Measurements from ENCODE around the gene TP73.

TP73 gene

DNA sequence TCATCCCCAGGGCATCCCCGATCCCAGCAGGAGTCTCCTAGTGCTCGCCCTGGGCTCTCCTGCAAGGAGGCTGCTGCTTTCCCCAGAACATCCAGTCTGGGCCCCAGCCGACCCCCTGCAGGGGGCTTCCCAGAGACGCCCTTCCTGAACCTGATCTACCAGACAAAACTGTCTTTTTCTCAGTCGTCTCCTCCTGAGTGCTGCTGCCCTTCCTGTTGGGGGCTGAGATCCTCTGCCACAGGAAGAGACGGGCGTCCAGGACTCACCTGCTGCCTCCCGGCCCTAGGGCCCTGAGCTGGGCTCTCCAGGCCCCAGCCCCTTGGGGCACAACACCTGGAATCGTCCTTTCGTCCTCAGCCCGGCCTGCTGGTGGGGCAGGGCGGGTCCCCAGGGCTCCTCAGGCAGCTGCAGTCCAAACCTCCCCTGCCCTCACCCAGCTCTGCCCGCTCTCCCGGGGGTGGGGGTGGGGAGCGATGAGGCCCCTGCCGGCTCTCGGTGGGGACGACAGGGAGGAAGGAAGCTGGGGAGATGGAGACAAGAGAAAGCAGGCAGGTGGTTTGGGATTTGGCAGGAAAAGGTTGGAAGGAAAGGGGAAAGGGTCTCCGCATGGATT lies 36.9 kb downstream of the TP73 start:
- no peak for DNase-seq (ENCODE audit: low read depth in 2 of 2)

DNA sequence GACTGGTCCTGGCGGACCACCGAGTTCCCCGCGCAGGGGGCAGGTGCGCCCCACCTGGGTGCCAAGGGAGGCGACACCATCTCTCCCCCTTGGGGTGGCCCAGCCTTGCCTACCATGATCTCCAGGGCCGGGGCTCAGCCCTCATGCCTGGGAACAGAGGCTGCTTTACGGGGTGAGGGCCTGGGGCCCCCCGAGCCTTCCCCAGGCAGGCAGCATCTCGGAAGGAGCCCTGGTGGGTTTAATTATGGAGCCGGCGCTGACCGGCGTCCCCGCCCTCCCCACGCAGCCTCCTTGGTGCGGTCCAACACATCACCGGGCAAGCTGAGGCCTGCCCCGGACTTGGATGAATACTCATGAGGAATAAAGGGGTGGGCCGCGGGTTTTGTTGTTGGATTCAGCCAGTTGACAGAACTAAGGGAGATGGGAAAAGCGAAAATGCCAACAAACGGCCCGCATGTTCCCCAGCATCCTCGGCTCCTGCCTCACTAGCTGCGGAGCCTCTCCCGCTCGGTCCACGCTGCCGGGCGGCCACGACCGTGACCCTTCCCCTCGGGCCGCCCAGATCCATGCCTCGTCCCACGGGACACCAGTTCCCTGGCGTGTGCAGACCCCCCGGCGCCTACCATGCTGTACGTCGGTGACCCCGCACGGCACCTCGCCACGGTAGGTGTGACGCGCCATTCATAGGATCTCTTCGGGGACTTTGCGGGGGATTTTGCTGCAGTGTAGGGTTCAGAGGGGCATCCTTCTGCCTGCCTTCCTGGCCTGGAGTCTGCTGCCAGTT lies 38.2 kb downstream of the TP73 start:
- no peak for DNase-seq (ENCODE audit: low read depth in 2 of 2)

DNA sequence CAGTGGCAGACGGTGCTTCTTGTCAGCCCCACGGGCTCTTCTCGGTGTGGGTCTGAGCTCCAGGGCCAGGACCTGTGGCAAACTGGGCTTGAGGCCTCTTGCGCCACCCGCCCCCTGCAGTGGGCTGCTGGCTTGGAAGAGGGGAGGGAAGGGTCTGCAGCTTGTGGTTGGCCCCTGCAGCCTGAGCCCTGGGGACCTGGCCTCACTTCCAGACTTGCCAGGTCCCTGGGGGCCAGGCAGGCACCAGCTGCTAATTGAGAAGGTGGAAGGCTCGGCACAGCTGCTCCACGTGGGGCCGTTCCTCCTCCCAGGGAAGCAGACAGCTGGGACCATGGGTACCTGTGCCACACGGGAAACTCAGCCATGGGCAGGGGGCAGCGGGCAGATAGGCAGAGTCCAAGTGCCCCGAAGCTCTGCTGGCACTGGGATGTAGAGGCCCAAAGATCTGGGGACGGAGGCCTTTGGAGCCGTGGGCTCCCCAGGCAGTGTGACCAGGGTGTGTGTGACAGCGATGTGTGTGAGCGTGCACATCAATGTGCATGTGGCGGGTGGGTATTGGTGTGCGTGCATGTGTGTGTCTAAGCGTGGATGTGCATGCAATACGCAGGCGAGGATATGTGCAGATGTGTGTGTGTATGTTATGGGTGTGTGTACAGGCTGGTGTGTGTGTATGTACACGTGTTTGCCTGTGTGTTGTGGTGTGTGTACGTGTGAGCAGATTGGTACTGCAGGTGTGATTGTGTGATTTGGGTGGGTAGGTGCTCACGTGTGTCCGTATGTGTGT lies 39.3 kb downstream of the TP73 start:
- DNase-seq (ENCODE audit: low read depth in 2 of 2) = no peak

DNA sequence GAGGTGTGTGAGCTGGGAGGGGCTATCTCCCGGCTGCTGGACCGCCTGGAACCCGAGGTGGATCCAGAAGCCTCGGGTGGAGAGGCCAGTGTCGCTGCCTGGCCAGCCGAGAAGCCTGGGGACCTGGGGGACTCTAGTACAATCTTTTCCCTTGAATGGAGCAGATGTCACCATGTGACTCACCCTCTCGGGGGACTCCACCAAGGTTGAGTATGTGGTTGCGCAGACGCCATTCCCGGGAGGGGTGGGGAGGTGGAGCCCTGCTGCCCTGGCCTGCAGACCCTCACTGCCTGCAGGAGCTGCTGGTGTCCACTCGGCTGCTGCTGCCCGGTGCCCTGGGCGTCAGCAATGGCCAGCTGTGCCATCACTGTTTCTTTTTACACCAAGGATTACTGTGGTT lies 40.3 kb downstream of the TP73 start:
- DNase-seq (ENCODE audit: low read depth in 2 of 2) = no peak

DNA sequence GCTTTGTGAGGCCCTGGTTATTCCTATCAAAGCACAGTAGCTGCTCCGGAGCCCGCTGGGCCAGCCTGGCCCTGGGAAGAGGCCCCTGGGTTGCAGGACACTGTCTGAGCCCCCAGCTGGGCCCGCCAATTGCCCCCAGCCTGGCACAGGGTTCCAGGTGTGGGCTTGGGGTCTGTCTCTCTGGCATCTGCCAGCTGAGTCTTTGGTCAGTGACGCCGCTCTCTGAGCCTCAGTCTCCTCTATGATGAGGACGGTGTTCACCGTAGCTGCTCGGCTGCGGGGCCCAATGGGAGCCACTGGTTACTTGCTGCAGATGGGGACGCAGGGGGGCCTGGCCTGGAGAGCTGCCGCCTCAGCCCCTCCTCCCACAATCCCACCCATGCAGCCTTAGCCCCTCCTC lies 41.0 kb downstream of the TP73 start:
- DNase-seq (ENCODE audit: low read depth in 2 of 2) = no peak

DNA sequence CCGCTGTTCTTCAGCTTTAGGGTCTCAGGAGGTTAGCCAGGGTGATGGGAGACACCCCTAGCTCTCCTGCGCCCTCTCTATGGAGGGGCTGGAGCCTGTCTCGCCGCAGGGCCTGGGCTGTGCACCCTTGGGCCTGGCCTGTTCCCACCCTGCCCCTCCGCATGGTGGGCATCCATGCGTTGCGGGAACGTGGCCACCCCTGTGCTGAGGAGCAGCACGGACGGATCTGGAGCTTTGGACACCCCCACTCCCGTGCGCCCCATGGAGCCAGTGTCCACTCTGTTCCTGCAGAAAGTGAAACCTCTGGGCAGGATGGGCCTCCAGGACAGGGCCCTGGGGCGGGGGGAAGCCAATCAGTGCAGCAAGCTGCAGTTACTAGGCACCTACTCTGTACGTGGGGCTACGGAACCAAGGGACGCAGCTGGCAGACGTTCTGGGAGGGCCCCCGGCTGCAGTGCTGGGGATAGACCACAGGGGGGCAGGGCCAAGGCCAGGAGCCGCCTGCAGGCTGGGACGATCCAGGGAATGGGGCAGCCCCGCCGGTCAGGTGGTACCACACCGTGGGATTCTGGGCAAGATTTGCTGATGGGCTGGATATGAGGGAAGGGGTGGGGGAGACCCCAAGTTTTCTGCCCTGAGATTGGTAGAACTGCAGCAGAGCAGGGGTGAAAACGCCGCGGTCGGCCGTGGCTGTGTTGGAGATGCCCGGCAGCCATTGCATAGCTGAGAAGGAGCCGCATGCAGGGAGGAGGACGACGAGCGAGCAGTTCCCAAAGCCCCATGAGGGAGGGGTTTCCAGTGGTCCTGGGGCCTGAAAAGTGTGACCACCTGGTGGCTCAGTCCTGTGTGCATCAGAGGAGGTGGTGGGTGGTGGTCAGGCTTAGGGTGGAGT lies 43.3 kb downstream of the TP73 start:
- DNase-seq (ENCODE audit: low read depth in 2 of 2) = peak; percentile 11 to 23

DNA sequence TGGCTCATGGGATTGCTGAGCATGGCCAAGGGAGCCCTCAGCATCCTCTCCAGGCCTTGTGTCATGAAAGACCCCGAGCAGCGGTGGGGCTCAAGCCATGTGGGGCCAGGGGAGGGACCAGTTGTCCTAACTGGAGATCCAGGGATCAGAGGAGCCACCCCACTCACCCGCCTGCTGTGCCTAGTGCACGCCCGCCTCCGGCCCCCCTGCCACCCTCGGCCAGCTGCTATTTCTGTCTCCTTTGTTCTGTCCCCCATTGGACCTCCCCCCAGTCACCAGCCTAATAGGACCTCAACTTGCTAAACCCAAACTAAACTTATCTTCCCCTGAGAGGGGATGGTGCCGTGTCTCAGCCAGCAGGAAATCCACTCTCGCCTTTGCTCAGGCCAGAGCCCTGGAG lies 44.4 kb downstream of the TP73 start:
- no peak for DNase-seq (ENCODE audit: low read depth in 2 of 2)

DNA sequence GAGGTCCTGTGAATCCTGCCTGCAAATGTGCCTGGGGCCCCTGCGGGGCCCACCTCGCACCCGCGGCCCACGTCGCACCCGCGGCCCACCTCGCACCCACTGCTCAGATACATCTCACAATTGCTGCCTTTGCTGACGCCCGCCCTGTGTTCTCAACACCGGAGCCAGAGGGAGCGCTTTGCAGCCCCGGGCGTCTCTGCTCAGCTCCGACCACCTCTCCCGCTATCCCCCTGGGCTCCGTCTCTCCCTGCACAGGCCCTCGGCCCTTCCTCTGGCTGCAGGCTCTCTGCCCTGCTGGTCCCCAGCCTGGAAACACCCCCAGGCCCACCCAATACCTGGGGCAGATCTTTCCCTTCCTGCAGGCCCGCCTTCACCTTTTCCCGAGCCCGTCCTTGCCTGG lies 44.8 kb downstream of the TP73 start:
- no peak for DNase-seq (ENCODE audit: low read depth in 2 of 2)

DNA sequence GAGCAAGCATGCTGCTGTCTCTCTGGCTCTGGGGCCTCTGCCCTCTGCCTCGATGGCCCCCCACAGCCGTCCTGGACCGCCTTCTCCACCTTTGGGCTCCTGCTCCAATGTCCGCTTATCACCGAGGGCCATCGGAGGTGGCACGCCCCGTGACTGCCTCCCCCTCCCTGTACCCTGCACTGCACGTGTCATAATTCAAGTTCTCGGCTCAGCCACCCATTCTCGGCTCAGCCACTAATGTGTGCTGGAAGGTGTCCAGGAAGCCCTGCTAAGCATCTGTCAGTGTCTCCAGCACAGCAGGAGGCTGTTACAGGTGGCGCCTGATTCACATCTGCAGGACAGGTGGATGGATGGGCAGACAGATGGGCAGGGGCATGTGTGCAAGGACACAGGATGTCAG lies 45.5 kb downstream of the TP73 start:
- DNase-seq (ENCODE audit: low read depth in 2 of 2) = no peak

DNA sequence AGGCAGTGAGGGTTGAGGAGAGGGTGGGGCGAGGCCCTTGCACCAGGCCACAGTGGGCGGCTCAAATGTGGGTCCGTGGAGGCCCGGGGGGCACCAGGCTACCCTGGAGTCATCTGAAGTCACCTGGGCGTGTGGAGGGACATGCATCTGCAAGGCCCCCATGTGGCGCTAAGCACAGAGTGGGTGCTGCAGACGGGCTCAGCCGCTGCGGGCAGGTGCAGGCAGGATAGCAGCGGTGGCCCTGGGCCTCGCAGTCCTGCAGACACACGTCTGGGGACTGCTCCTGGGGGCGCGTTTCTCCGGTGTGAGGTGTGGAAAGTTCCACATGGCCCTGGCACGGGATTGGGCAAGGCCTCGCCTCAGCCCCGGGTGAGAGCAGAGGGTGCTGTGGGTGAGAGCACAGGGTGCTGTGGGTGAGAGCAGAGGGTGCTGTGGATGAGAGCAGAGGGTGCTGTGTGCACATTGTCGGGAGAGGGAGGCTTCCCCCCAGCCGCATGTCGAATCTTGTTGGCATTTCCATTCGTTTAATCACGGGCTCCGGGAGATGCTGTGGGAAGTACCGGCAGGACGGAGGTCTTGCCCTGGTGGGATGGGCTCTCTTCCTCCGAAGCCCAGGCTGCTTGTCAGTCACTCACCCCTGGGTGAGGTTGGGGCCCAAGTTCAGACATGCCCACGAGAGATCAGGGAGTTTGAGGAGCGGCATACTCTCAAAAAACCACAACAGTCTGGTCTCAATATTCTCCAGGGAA lies 46.5 kb downstream of the TP73 start:
- no peak for DNase-seq (ENCODE audit: low read depth in 2 of 2)

DNA sequence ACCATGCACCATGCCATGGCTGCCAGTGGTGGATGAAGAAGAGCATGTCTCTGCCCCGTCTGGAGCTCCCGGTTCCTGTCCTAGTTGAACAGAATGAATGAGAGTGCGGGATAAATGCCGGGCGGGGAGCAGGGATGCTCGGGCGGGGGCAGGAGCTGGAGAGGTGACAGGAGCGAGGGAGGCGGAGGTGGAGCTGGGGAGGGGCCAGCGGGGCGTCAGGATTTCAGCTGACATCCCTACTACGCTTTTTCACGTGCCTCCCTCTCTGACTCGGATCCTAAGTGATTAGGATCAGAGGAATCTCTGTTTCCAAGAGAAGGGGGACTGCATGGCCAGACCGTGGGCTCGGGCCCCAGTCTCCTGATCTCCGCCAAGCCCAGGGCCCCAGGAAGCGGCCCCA lies 47.3 kb downstream of the TP73 start:
- no peak for DNase-seq (ENCODE audit: low read depth in 2 of 2)

DNA sequence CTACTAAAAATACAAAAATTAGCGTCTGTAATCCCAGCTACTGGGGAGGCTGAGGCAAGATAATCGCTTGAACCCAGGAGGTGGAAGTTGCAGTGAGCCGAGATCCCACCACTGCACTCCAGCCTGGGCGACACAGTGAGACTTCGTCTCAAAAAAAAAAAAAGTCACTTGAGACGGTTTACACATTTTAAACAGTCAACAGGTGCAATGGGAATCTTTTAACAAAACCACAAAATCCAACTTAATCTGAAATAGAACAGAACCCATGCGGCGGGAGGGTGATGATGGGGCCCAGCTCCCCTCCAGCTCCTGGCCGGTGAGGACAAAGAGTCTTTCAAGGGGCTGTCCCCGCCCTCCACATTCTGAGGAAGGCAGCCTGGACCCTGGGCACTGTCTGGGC lies 48.3 kb downstream of the TP73 start:
- DNase-seq (ENCODE audit: low read depth in 2 of 2) = no peak

DNA sequence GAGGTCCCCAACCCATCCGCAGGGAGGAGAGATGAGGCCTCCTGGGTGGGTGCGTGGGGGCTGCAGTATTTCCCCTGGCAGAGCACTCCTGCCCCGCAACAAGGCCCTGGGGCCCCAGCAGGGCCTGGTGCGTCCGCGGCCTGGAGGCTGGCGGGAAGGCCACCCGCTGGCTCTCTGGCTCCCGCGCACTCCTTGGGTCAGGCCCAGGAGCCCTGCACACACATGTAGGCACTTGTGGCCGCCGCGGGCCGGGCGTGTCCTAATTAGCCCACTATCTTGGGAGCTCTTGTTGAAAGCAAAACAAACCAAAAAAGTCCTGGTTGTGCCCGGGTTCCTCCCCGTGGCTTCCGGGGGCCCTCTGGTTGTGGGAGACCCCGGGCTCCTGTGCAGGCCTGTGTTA lies 50.2 kb downstream of the TP73 start:
- no peak for DNase-seq (ENCODE audit: low read depth in 2 of 2)

DNA sequence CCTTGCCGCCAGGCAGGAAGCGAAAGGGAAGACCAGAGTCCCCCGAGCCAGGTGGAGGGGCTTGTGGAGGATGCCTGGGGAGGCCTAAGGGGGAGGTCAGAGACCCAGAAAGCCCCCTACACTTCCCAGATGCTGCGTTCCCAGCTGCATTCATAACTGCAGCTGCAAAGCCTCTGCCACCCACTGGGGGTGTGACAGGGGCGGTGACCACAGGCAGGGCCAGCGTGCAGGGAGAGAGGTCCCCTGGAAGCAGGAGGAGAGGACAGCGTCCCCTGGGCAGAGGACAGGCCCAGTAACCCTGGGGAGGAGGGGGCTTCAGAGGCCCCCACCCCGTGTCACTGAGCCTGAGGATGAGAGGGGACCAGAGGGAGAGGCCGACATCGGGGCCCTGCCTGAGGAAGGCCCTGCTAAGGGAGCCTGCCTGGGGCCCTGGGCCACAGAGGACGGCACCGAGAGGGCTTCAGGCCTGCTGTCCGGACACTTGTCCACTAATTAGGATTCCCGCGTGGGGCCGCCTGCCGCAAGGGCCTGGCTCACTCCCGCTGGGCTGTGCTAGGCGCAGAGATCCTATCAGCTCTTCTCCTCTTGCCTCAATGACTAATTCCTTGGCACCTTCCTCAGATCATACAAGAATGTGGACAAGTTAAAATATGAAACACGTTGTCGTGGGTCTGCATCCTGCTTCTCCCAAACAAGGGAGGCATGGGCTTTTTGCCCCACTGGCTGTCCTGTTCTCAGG lies 50.8 kb downstream of the TP73 start:
- no peak for DNase-seq (ENCODE audit: low read depth in 2 of 2)

DNA sequence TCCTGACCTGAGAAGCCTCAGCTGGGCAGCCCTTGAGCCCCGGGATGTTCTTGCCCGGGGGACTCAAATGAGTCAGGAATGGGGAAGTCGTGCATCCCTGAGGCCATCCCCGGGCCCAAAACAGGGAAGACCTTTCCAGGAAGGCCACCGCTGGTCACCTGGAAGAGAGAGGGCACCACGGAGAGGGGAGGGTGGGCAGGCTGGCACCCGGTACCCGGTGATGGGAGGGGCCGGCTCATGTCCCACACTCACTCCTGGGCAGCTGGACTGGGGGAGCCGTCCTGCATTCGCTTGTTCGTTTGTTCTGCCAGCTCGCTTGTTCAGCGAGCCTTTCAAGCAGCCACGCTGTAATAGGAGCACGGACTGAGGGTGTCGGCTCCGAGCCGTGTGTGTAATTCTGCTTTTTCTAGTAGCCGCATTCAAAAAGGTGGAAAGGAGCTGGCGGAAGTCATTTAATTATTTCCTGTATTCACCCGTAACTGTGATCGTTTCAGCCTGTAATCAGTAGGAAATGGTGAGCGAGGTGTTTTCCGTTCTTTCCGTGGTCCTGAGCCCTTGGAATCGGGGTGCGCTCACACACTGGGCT lies 51.6 kb downstream of the TP73 start:
- no peak for DNase-seq (ENCODE audit: low read depth in 2 of 2)

DNA sequence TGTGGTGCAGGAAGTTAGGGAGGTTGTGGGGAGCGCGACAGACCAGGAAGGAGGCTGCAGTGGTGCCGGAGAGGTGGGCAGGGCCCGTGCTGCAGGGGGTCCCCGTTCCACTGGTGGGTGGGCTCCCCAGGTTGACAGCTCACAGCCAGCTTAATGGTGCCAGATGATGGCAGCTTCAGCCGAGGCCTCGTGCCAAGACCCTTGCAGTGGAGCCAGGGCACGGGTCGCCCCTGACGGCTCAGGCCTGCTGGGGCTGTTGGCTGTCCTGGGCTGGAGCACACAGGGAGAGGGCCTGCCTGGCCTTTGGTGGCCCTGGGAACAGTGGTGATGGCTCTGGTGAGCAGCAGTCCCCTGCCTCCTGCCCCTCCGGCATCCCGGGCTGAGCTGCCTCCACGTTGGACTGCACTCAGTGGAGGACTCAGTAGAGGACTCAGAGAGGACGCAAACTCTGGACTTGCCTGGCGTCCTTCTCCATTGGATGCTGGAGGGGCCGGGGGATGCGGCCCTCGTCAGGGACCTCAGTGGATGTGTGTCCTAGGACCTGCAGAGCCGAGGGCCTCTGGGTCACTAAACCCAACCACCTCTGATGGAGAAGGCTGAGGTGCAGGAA lies 53.1 kb downstream of the TP73 start:
- DNase-seq (ENCODE audit: low read depth in 2 of 2) = no peak

DNA sequence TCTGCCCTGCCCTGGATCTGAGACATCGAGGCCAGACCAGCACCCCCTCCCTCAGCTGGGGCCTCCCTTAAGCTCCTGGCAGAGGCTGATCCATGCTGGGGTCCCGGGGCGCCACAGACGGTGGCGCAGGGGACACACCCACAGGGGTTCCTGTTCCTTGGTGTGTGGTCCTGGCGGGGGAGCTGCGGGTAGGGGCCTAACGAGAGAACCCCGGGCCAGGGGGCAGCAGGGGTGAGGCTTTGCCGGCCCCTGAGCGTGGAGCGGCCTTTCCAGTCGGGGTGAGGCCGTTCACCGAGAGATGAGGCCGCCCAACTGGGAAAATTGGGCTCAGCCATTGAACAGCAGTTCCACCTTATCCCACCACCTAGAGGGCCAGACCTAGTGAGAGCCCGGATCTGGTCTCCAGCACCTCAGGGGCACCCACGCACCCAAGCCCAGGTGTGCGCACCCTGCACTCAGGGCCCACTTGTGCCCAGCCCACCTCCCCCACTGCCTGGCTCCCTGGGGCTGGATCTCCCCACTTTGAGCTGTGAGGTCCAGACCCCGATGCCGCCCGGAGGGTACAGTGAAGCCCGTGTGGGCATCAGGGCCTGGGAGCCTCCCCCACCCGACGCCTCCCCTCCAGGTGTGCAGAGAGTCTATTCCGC lies 54.5 kb downstream of the TP73 start:
- no peak for DNase-seq (ENCODE audit: low read depth in 2 of 2)

DNA sequence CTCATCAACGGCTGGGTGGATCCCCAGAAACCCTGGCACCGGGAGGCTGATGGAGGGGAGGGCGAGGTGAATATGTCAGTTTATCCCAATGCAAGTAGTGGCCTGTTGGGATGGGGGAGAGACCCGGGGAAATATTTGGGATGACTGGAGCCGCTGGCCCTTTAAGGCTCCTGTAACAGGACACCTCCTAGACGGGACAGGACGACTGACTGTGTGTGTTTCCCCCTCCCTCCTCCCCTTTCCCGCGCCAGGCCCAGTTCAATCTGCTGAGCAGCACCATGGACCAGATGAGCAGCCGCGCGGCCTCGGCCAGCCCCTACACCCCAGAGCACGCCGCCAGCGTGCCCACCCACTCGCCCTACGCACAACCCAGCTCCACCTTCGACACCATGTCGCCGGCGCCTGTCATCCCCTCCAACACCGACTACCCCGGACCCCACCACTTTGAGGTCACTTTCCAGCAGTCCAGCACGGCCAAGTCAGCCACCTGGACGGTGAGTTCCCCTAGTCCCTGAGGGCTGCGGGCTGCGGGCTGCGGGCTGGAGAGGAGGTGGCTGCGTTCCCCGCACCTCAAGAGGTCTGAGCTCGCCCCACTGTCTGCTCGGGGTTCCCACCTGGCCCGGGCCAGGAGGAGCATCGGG lies 55.1 kb downstream of the TP73 start:
- DNase-seq (ENCODE audit: low read depth in 2 of 2) = no peak

DNA sequence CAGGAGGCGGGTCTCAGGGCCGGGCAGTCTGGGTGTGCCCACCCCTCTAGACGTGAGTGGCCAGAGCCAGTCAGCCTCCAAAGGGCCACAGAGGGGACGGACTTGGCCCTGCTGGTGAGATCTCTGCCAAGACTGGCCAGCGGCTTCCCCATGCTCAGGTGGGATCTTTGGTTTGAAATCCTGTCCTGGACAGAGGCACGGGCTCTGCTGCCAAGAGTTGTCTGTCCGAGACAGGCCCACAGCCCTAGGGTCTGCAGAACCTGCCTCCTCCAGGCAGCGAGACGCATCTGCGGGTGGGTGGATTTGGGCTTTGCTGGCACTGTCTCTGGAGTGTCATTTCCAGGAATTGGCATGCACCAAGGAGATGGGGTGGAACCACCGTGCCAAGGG lies 55.6 kb downstream of the TP73 start:
- no peak for DNase-seq (ENCODE audit: low read depth in 2 of 2)
